Keratinocyte (primary cell): Measurements from ENCODE around the gene ZSCAN25. TPM values are rescaled to one million over a fixed set of nuclear protein-coding genes. Genes with fewer than 3 reads are reported as not detected.

ENCODE experiments used
- DNase-seq: peaks from one replicate; pipeline ENCODE4 v3.0.0-alpha.2; 2011; ENCODE audit warnings: low read depth, missing footprints, low spot score
- FAIRE-seq: peaks from 2 replicates; lab custom pipeline; 2011; peaks lifted over from hg19 to GRCh38; lab: Jason Lieb, UNC
- H2AFZ ChIP-seq: 2 replicates; pipeline ENCODE4 v1.6.0; 2012; ENCODE audit warnings: low read length, control low read depth, inconsistent platforms; ENCODE audit not compliant: control insufficient read depth
- H3K27ac ChIP-seq: 2 replicates; pipeline ENCODE4 v1.5.1; 2011; ENCODE audit warnings: low read length; ENCODE audit not compliant: control insufficient read depth, insufficient read depth
- H3K27me3 ChIP-seq: 3 replicates; pipeline ENCODE4 v1.6.0; 2011; ENCODE audit warnings: low read length; ENCODE audit not compliant: control insufficient read depth, insufficient read depth; ENCODE audit errors: extremely low read depth
- H3K36me3 ChIP-seq, 2 experiments: 2 replicates in 1 of 2; 3 replicates in 1 of 2; pipeline ENCODE4 v1.5.1; 2011; ENCODE audit warnings: low read length in 2 of 2, mild to moderate bottlenecking in 1 of 2; ENCODE audit not compliant: control insufficient read depth in 2 of 2, insufficient read depth in 2 of 2; ENCODE audit errors: extremely low read depth in 1 of 2
- H3K4me1 ChIP-seq: 3 replicates; pipeline ENCODE4 v1.5.1; 2011; ENCODE audit warnings: low read length; ENCODE audit not compliant: control insufficient read depth, insufficient read depth; ENCODE audit errors: extremely low read depth
- H3K4me2 ChIP-seq: 3 replicates; pipeline ENCODE4 v1.6.0; 2011; ENCODE audit warnings: low read depth, low read length; ENCODE audit not compliant: control insufficient read depth, insufficient read depth; ENCODE audit errors: extremely low read depth
- H3K4me3 ChIP-seq, 3 experiments: fragments of 200-600 bp in 1 of 3; sonication (generic) in 1 of 3; 2 replicates in 2 of 3; 3 replicates in 1 of 3; pipeline ENCODE4 v1.5.1; 2011 to 2016; ENCODE audit warnings: low read length in 3 of 3, mild to moderate bottlenecking in 3 of 3, control low read depth in 2 of 3, inconsistent platforms in 1 of 3, low read depth in 1 of 3, mixed read lengths in 1 of 3, mixed run types in 1 of 3, moderate library complexity in 1 of 3; ENCODE audit not compliant: control insufficient read depth in 2 of 3, insufficient read depth in 2 of 3; ENCODE audit errors: extremely low read depth in 1 of 3
- H3K79me2 ChIP-seq: 2 replicates; pipeline ENCODE4 v1.6.0; 2012; ENCODE audit warnings: low read length; ENCODE audit not compliant: control insufficient read depth, insufficient read depth
- H3K9ac ChIP-seq: 3 replicates; pipeline ENCODE4 v1.6.0; 2011; ENCODE audit warnings: low read length; ENCODE audit not compliant: control insufficient read depth, insufficient read depth; ENCODE audit errors: extremely low read depth
- H3K9me1 ChIP-seq: 3 replicates; pipeline ENCODE4 v1.6.0; 2011; ENCODE audit warnings: low read length; ENCODE audit not compliant: control insufficient read depth, insufficient read depth; ENCODE audit errors: extremely low read depth
- H3K9me3 ChIP-seq: 2 replicates; pipeline ENCODE4 v1.5.1; 2012; ENCODE audit warnings: low read depth, low read length; ENCODE audit not compliant: control insufficient read depth
- H4K20me1 ChIP-seq: 3 replicates; pipeline ENCODE4 v1.6.0; 2011; ENCODE audit warnings: low read length; ENCODE audit not compliant: control insufficient read depth, insufficient read depth; ENCODE audit errors: extremely low read depth
- EZH2 ChIP-seq: IDR thresholded peaks from one replicate; pipeline ENCODE4 v1.6.1; 2012; ENCODE audit warnings: inconsistent platforms, mild to moderate bottlenecking, low read length, moderate library complexity
- dilution Hi-C: fragments of 300-500 bp; cut with MboI; formaldehyde crosslinking; loops from one replicate; pipeline ENCODE4 v1.7.0; 2020; ENCODE audit warnings: low sequenced_read_pairs; ENCODE audit not compliant: extremely low pct_ligation_motif_present
- polyA plus RNA-seq, 5 experiments: library from polyadenylated mRNA; depleted of rRNA in 3 of 5; stranded (reverse) in 3 of 5; stranded (forward) in 1 of 5; unstranded in 1 of 5; fragments of >200 nt; gene quantifications; 1 replicate in 1 of 5; 2 replicates in 3 of 5; 3 replicates in 1 of 5; pipeline versions ENCODE4 v1.2.1 to v1.2.3, GENCODE V29; 2011 to 2012; ENCODE audit warnings: missing spikeins in 2 of 5, low read depth in 1 of 5, low replicate concordance in 1 of 5
- TF ChIP-seq, protein P1 (sequence below), 3 experiments: IDR thresholded peaks in 1 of 3; conservative IDR thresholded peaks in 1 of 3; optimal IDR thresholded peaks in 1 of 3; 2 replicates in 2 of 3; 3 replicates in 1 of 3; pipeline versions ENCODE3 to v1.5.1; 2011; ENCODE audit warnings: low read length in 3 of 3, mild to moderate bottlenecking in 3 of 3, moderate library complexity in 2 of 3, control low read depth in 1 of 3, inconsistent platforms in 1 of 3; ENCODE audit not compliant: insufficient read depth in 2 of 3; ENCODE audit errors: extremely low read depth in 1 of 3

ZSCAN25 gene
- polyA plus RNA-seq, 1 donor (not counting 4 experiments of a cell fraction or from before 2014, with no cell fraction given): 13.1 TPM

DNA sequence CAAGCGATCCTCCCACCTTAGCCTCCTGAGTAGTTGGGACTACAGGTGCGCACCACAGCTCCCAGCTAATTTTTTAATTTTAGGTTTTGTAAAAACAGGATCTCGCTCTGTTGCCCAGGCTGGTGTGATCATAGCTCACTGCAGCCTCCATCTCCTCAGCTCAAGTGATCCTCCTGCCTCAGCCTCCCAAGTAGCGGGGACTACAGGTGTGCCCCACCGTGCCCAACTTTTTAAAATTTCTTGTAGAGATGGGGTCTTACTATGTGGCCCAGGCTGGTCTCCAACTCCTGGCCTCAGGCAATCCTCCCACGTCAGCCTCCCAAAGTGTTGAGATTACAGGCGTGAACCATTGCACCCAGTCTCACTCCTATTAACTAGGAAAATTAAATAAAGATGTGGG lies 11.2 kb upstream of the ZSCAN25 start:
- H3K36me3 ChIP-seq: no peaks in the 10 kb centered on the region
- H2AFZ ChIP-seq: no peak overlapping the region
- no peak overlapping the region for H3K4me3 ChIP-seq
- H3K4me2 ChIP-seq: no peak overlapping the region
- H3K27me3 ChIP-seq: no peaks in the 10 kb centered on the region
- no peak for TF ChIP-seq EZH2
- TF ChIP-seq, protein P1, sequence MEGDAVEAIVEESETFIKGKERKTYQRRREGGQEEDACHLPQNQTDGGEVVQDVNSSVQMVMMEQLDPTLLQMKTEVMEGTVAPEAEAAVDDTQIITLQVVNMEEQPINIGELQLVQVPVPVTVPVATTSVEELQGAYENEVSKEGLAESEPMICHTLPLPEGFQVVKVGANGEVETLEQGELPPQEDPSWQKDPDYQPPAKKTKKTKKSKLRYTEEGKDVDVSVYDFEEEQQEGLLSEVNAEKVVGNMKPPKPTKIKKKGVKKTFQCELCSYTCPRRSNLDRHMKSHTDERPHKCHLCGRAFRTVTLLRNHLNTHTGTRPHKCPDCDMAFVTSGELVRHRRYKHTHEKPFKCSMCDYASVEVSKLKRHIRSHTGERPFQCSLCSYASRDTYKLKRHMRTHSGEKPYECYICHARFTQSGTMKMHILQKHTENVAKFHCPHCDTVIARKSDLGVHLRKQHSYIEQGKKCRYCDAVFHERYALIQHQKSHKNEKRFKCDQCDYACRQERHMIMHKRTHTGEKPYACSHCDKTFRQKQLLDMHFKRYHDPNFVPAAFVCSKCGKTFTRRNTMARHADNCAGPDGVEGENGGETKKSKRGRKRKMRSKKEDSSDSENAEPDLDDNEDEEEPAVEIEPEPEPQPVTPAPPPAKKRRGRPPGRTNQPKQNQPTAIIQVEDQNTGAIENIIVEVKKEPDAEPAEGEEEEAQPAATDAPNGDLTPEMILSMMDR (optimal IDR thresholded peaks at IDR 0.05 in 1 of 3, IDR thresholded peaks at IDR 0.05 in 1 of 3, conservative IDR thresholded peaks at IDR 0.05 in 1 of 3; ENCODE audit: extremely low read depth in 1 of 3, insufficient read depth in 2 of 3, low read length in 3 of 3): no peak
- FAIRE-seq (no peak), DNase-seq (no peak)
- dilution Hi-C loops: no loop called here
- H3K9ac ChIP-seq: no peak overlapping the region
- H3K9me1 ChIP-seq: no peaks in the 10 kb centered on the region
- no peaks in the 10 kb centered on the region for H4K20me1 ChIP-seq
- no peaks in the 10 kb centered on the region for H3K9me3 ChIP-seq
- H3K4me1 ChIP-seq: no peaks in the 10 kb centered on the region
- H3K79me2 ChIP-seq: no peaks in the 10 kb centered on the region
- no peak overlapping the region for H3K27ac ChIP-seq

DNA sequence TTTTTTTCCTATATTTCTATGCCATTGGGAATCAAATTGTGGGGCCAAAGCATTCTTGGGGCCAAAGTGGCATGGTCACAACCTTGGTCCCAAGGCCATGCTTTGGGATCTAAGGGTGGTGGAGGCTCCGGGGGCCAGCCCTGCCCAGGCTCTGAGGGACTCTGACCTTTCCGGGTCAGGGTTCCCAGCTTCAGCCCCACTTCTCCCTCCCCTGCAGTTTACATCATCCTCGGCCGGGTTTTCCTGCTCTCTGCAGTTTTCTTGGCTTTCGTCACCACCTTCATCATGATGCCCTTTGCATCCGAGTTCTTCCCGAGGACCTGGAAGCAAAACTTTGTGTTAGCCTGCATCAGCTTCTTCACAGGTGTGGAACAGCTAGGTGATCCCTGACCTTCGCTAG lies 10.2 kb upstream of the ZSCAN25 start:
- dilution Hi-C loops: no loop called here
- no peaks in the 10 kb centered on the region for H3K9me3 ChIP-seq
- no peak overlapping the region for H3K4me2 ChIP-seq
- DNase-seq (no peak), FAIRE-seq (no peak)
- H2AFZ ChIP-seq: no peak overlapping the region
- H3K4me3 ChIP-seq: no peak overlapping the region
- TF ChIP-seq, protein P1 (optimal IDR thresholded peaks at IDR 0.05 in 1 of 3, IDR thresholded peaks at IDR 0.05 in 1 of 3, conservative IDR thresholded peaks at IDR 0.05 in 1 of 3; ENCODE audit: extremely low read depth in 1 of 3, insufficient read depth in 2 of 3, low read length in 3 of 3): no peak
- TF ChIP-seq EZH2: no peak
- no peak overlapping the region for H3K27ac ChIP-seq
- no peaks in the 10 kb centered on the region for H4K20me1 ChIP-seq
- H3K36me3 ChIP-seq: no peaks in the 10 kb centered on the region
- H3K9me1 ChIP-seq: no peaks in the 10 kb centered on the region
- no peaks in the 10 kb centered on the region for H3K79me2 ChIP-seq
- no peaks in the 10 kb centered on the region for H3K27me3 ChIP-seq
- no peak overlapping the region for H3K9ac ChIP-seq
- H3K4me1 ChIP-seq: no peaks in the 10 kb centered on the region
